Osteoblast (primary cell): ENCODE measurements around the gene KCNH4. TPM values are rescaled to one million over a fixed set of nuclear protein-coding genes. Genes with fewer than 3 reads are reported as not detected.

Experiments used
- DNase-seq: peaks from one replicate; pipeline ENCODE4 v3.0.0; 2011; ENCODE audit warnings: low spot score, mixed read lengths; ENCODE audit not compliant: insufficient read length; ENCODE audit errors: missing footprints
- H2AFZ ChIP-seq: 2 replicates; pipeline ENCODE4 v1.6.0; 2011; ENCODE audit warnings: mild to moderate bottlenecking, low read length
- H3K27ac ChIP-seq: 2 replicates; pipeline ENCODE4 v1.5.1; 2011; ENCODE audit warnings: mild to moderate bottlenecking, low read depth, low read length, moderate library complexity
- H3K27me3 ChIP-seq: 2 replicates; pipeline ENCODE4 v1.6.0; 2012; ENCODE audit warnings: mild to moderate bottlenecking, control low read depth, inconsistent platforms, low read length, moderate library complexity; ENCODE audit not compliant: insufficient read depth
- H3K36me3 ChIP-seq: 2 replicates; pipeline ENCODE4 v1.5.1; 2011; ENCODE audit warnings: mild to moderate bottlenecking, low read length, control low read depth, moderate library complexity; ENCODE audit not compliant: insufficient read depth
- H3K4me1 ChIP-seq: 2 replicates; pipeline ENCODE4 v1.5.1; 2011; ENCODE audit warnings: mild to moderate bottlenecking, low read length, control low read depth, moderate library complexity; ENCODE audit not compliant: insufficient read depth
- H3K4me2 ChIP-seq: 2 replicates; pipeline ENCODE4 v1.6.0; 2011; ENCODE audit warnings: mild to moderate bottlenecking, low read length; ENCODE audit not compliant: insufficient read depth
- H3K4me3 ChIP-seq: fragments of 200-600 bp; sonication (generic); 3 replicates; pipeline ENCODE4 v1.5.1; 2012; ENCODE audit warnings: mild to moderate bottlenecking, low read length, inconsistent platforms; ENCODE audit not compliant: insufficient read depth
- H3K79me2 ChIP-seq: 2 replicates; pipeline ENCODE4 v1.6.0; 2012; ENCODE audit warnings: mild to moderate bottlenecking, low read length, control low read depth, inconsistent platforms; ENCODE audit not compliant: insufficient read depth
- H3K9me3 ChIP-seq: 2 replicates; pipeline ENCODE4 v1.5.1; 2011; ENCODE audit warnings: low read depth, low read length, control low read depth
- H4K20me1 ChIP-seq: 2 replicates; pipeline ENCODE4 v1.6.0; 2012; ENCODE audit warnings: mild to moderate bottlenecking, low read length, control low read depth; ENCODE audit not compliant: insufficient read depth
- CTCF ChIP-seq: IDR thresholded peaks from 2 replicates; pipeline ENCODE4 v1.5.1; 2011; ENCODE audit warnings: mild to moderate bottlenecking, low read depth, low read length, moderate library complexity; ENCODE audit errors: extremely low read depth
- total RNA-seq: library from RNA; depleted of rRNA; stranded (reverse); fragments of >200 nt; gene quantifications from 2 replicates; pipeline ENCODE4 v1.2.3, GENCODE V29; 2012

The KCNH4 gene
- total RNA-seq, 1 donor: not detected

- Histone ChIP-seq H4K20me1 (no peaks in the 10 kb centered on the region), H3K27me3 (no peaks in the 10 kb centered on the region), H3K36me3 (peaks cover 35% of the 10 kb centered on the region), H3K4me2 (no peak overlapping the region), H3K4me1 (no peaks in the 10 kb centered on the region), H3K27ac (no peak overlapping the region), H3K9me3 (no peaks in the 10 kb centered on the region), H2AFZ (no peak overlapping the region), H3K4me3 (no peak overlapping the region), H3K79me2 (no peaks in the 10 kb centered on the region)
- DNase-seq: no peak
- no peak for TF ChIP-seq CTCF
These were observed 22.4 kb upstream of the KCNH4 start for GRCh38 chr17:42203354-42203753.

GRCh38 chr17:42202696-42203095 lies 21.8 kb upstream of the KCNH4 start:
- Histone ChIP-seq H3K27ac (no peak overlapping the region), H3K4me1 (no peaks in the 10 kb centered on the region), H3K79me2 (no peaks in the 10 kb centered on the region), H4K20me1 (no peaks in the 10 kb centered on the region), H2AFZ (no peak overlapping the region), H3K27me3 (no peaks in the 10 kb centered on the region), H3K9me3 (no peaks in the 10 kb centered on the region), H3K4me2 (no peak overlapping the region), H3K4me3 (no peak overlapping the region), H3K36me3 (peaks cover 35% of the 10 kb centered on the region)
- no peak for TF ChIP-seq CTCF
- no peak for DNase-seq

GRCh38 chr17:42202159-42202558 lies 21.2 kb upstream of the KCNH4 start:
- H3K9me3 ChIP-seq: no peaks in the 10 kb centered on the region
- H3K79me2 ChIP-seq: no peaks in the 10 kb centered on the region
- H3K36me3 ChIP-seq: peaks cover 29% of the 10 kb centered on the region
- H3K27me3 ChIP-seq: no peaks in the 10 kb centered on the region
- no peak for TF ChIP-seq CTCF
- H2AFZ ChIP-seq: no peak overlapping the region
- DNase-seq: no peak
- H4K20me1 ChIP-seq: no peaks in the 10 kb centered on the region
- no peak overlapping the region for H3K4me3 ChIP-seq
- no peak overlapping the region for H3K27ac ChIP-seq
- no peak overlapping the region for H3K4me2 ChIP-seq
- H3K4me1 ChIP-seq: no peaks in the 10 kb centered on the region

GRCh38 chr17:42201458-42201772 lies 20.5 kb upstream of the KCNH4 start:
- Histone ChIP-seq H3K4me2 (no peak overlapping the region), H3K4me1 (no peaks in the 10 kb centered on the region), H3K9me3 (no peaks in the 10 kb centered on the region), H3K36me3 (peaks cover 26% of the 10 kb centered on the region), H3K4me3 (no peak overlapping the region), H3K27me3 (no peaks in the 10 kb centered on the region), H3K27ac (no peak overlapping the region), H2AFZ (no peak overlapping the region), H4K20me1 (no peaks in the 10 kb centered on the region), H3K79me2 (no peaks in the 10 kb centered on the region)
- DNase-seq: no peak
- TF ChIP-seq CTCF: no peak
